ENCODE measurements around the gene PLP2. TPM values are rescaled to one million over a fixed set of nuclear protein-coding genes. Genes with fewer than 3 reads are reported as not detected.

The PLP2 gene
- total RNA-seq, 4 donors from 2014 or later: 57.9 to 78.7 (median 67.9) TPM

DNA sequence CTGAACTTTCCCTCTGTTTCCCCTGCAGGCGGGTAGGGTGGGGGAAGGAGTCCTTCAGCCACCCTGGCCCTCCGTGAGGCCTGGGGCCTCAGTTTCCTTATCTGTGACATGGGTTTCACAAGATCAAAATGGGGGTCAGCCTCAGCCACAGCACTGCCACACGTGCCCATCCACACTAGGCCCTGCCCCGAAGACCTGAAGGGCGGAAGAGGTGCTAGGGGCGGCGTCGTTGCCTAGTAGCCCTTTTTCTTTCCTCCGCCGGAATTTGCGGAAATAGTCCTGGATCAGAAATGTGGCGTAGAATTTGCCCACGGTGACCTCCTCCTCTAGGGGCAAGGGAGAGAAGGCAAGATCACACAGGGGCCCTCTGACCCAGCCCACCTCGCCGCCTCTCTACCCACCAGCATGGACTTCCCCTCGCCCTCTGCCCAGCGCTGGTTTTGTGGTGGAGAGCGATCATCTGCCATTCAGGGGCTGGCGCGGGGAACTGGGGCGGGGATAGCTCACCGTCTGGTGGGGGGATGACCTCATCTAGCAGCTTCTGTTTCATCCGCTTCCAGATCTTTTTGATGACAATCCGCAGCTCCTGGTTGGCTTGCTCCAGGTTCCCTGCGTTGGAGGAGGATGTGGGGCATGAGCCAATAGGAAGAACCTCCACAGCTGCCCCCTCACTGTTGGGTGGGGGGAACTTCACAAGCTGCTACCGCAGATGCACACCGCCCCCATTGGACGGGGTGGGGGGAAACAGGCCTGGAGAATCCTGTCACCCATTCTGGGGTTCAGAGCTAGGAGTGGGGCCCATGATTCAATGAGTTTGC is 37.9 kb downstream of the PLP2 start:
- TF ChIP-seq EP300 (IDR thresholded peaks at IDR 0.05) (no peak), CTCF (IDR thresholded peaks at IDR 0.05) (no peak), POLR2AphosphoS5 (IDR thresholded peaks at IDR 0.05) (no peak), POLR2A (IDR thresholded peaks at IDR 0.05) (no peak)
- no peak for ATAC-seq
- 59% methylated on average over 11 of the region's 28 CpGs; no CpG with 5 or more reads in 1 of the 2 donors for WGBS, 2 donors (ENCODE audit: low coverage in 1 of 2)
- no peaks in the 10 kb centered on the region for H3K9me3 ChIP-seq
- H3K36me3 ChIP-seq: no peaks in the 10 kb centered on the region
- no peaks in the 10 kb centered on the region for H3K4me1 ChIP-seq
- no peak overlapping the region for H3K4me3 ChIP-seq
- H3K27ac ChIP-seq: no peak overlapping the region
- peaks cover 10% of the 10 kb centered on the region for H3K27me3 ChIP-seq

GRCh38 chrX:49210406-49210805 is 38.7 kb downstream of the PLP2 start:
- Histone ChIP-seq H3K9me3 (no peaks in the 10 kb centered on the region), H3K36me3 (no peaks in the 10 kb centered on the region), H3K27ac (no peak overlapping the region), H3K4me3 (no peak overlapping the region), H3K4me1 (no peaks in the 10 kb centered on the region), H3K27me3 (peaks cover 10% of the 10 kb centered on the region)
- no CpG with 5 or more reads among the region's 8 CpGs for WGBS, 2 donors (ENCODE audit: low coverage in 1 of 2)
- no peak for ATAC-seq
- no peak for TF ChIP-seq EP300 (IDR thresholded peaks at IDR 0.05)
- no peak for TF ChIP-seq CTCF (IDR thresholded peaks at IDR 0.05)
- no peak for TF ChIP-seq POLR2AphosphoS5 (IDR thresholded peaks at IDR 0.05)
- TF ChIP-seq POLR2A (IDR thresholded peaks at IDR 0.05): no peak

DNA sequence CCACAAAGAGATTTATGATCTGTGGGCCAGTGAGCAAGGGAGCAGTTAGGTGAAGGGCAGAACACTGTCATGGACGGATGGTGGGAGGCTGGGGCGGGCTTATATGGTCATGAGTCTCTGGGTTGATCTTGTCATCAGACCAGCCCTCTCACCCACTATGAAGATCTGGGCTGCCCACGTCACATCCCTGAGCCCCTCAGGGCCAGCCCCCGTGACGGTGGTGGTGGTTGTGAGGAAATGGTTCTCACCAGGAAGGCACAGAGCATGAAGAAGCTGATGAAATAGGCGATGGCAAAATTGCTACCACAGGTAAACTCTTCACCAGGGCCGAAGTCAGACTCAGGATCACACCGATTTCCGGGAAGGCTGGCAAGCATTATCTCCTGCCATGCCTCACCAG is 39.4 kb downstream of the PLP2 start:
- Histone ChIP-seq H3K36me3 (no peaks in the 10 kb centered on the region), H3K27me3 (peaks cover 10% of the 10 kb centered on the region), H3K4me3 (no peak overlapping the region), H3K4me1 (no peaks in the 10 kb centered on the region), H3K9me3 (no peaks in the 10 kb centered on the region), H3K27ac (no peak overlapping the region)
- ATAC-seq: no peak
- WGBS, 2 donors (ENCODE audit: low coverage in 1 of 2): 63% methylated on average over 2 of the region's 9 CpGs; no CpG with 5 or more reads in 1 of the 2 donors
- TF ChIP-seq EP300 (IDR thresholded peaks at IDR 0.05): no peak
- no peak for TF ChIP-seq POLR2AphosphoS5 (IDR thresholded peaks at IDR 0.05)
- TF ChIP-seq POLR2A (IDR thresholded peaks at IDR 0.05): no peak
- no peak for TF ChIP-seq CTCF (IDR thresholded peaks at IDR 0.05)

DNA sequence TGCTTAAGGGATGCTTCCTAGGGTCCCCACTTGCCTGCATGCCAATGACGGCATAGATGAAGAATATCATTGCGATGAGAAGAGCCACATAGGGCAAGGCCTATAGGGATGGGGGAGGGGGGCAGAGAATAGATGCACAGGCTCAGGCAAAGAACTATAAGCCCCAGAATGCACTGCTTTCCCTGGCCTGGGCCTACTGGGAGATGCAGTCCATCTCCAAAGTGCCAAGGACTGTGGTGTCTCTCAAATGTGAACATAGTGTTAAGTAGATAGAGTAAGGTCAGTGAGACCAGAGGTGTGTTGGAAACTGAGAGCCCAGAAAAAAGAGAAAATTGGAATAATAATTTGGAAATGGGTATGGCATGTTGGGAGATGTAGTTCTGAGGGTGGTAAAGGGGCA is 40.5 kb downstream of the PLP2 start:
- Histone ChIP-seq H3K9me3 (no peaks in the 10 kb centered on the region), H3K36me3 (no peaks in the 10 kb centered on the region), H3K27ac (no peak overlapping the region), H3K4me1 (no peaks in the 10 kb centered on the region), H3K27me3 (peaks cover 10% of the 10 kb centered on the region), H3K4me3 (no peak overlapping the region)
- no peak for TF ChIP-seq CTCF (IDR thresholded peaks at IDR 0.05)
- TF ChIP-seq POLR2AphosphoS5 (IDR thresholded peaks at IDR 0.05): no peak
- TF ChIP-seq EP300 (IDR thresholded peaks at IDR 0.05): no peak
- TF ChIP-seq POLR2A (IDR thresholded peaks at IDR 0.05): no peak
- WGBS, 2 donors (ENCODE audit: low coverage in 1 of 2): no CpG with 5 or more reads among the region's 2 CpGs
- ATAC-seq: no peak

GRCh38 chrX:49212861-49213260 is 41.2 kb downstream of the PLP2 start:
- Histone ChIP-seq H3K36me3 (no peaks in the 10 kb centered on the region), H3K9me3 (no peaks in the 10 kb centered on the region), H3K4me3 (no peak overlapping the region), H3K27me3 (peaks cover 10% of the 10 kb centered on the region), H3K4me1 (no peaks in the 10 kb centered on the region), H3K27ac (no peak overlapping the region)
- no peak for ATAC-seq
- no CpG with 5 or more reads among the region's 1 CpG for WGBS, 2 donors (ENCODE audit: low coverage in 1 of 2)
- no peak for TF ChIP-seq EP300 (IDR thresholded peaks at IDR 0.05)
- TF ChIP-seq CTCF (IDR thresholded peaks at IDR 0.05): no peak
- TF ChIP-seq POLR2A (IDR thresholded peaks at IDR 0.05): no peak
- TF ChIP-seq POLR2AphosphoS5 (IDR thresholded peaks at IDR 0.05): no peak
